Naive thymus-derived CD8-positive, alpha-beta T cell (primary cell): ENCODE measurements around the gene TMPRSS11E. TPM values are rescaled to one million over a fixed set of nuclear protein-coding genes. Genes with fewer than 3 reads are reported as not detected.
"Not testable (repeated sequence)": the region's sequence is repeated elsewhere in the genome, so short reads cannot be mapped to it uniquely, and the experiment has no call there.

Experiments used
- ATAC-seq, 2 donors: fragments of 150-1000 bp; cut with Tn5 transposase in 1 of 2; sonication (Bioruptor Pico), chemical (Tn5 transposase) in 1 of 2; 1 replicate in 1 of 2; 2 replicates in 1 of 2; pipeline ENCODE4 v1.10.0; 2021; ENCODE audit warnings: mild to moderate bottlenecking in 2 of 2, moderate library complexity in 2 of 2
- POLR2A ChIA-PET: fragments of 350-600 bp; sonication (Branson Sonifier 250); formaldehyde crosslinking; loops from one replicate; lab custom pipeline; 2021; ENCODE audit warnings: antibody characterized with exemption; lab: Charles Lee
- DNase-seq, 10 donors: peaks; one replicate each; pipeline versions ENCODE4 v3.0.0 to v3.0.0-alpha.2; 2020 to 2022
- H3K27ac Mint-ChIP-seq, 10 donors: one replicate each; pipeline ENCODE4 v1.8.0; 2020 to 2022; ENCODE audit warnings: mild to moderate bottlenecking in 10 of 10, mixed read lengths in 10 of 10, moderate library complexity in 4 of 10, inconsistent platforms in 1 of 10
- H3K27me3 Mint-ChIP-seq, 5 donors: one replicate each; pipeline ENCODE4 v1.8.0; 2021 to 2022; ENCODE audit warnings: mixed read lengths in 5 of 5
- H3K36me3 Mint-ChIP-seq, 3 donors: one replicate each; pipeline ENCODE4 v1.8.0; 2020 to 2022; ENCODE audit warnings: mixed read lengths in 3 of 3, mild to moderate bottlenecking in 2 of 3, inconsistent platforms in 1 of 3
- H3K4me1 Mint-ChIP-seq, 4 donors: one replicate each; pipeline ENCODE4 v1.8.0; 2021 to 2022; ENCODE audit warnings: mixed read lengths in 4 of 4
- H3K4me3 Mint-ChIP-seq, 10 donors: one replicate each; pipeline ENCODE4 v1.8.0; 2020 to 2022; ENCODE audit warnings: mild to moderate bottlenecking in 10 of 10, mixed read lengths in 10 of 10, moderate library complexity in 6 of 10, inconsistent platforms in 1 of 10
- H3K9me3 Mint-ChIP-seq, 9 donors: one replicate each; pipeline ENCODE4 v1.8.0; 2020 to 2022; ENCODE audit warnings: mixed read lengths in 9 of 9, mild to moderate bottlenecking in 3 of 9, inconsistent platforms in 1 of 9, moderate library complexity in 1 of 9
- polyA plus RNA-seq, 3 donors: library from polyadenylated mRNA; unstranded; fragments of 300-500 nt; fragmentation: Illumina TruSeq; gene quantifications; one replicate each; pipeline ENCODE4 v1.2.3, GENCODE V29; 2021
- total RNA-seq, 8 experiments: library from RNA in 2 of 8; stranded (reverse) in 2 of 8; gene quantifications; one replicate each; pipeline ENCODE4 v1.2.3 and lab custom pipeline; 2021 to 2026

TMPRSS11E gene
- total and polyA plus RNA-seq, 5 experiments from 2014 or later = 0.40 TPM; not detected in 4

DNA sequence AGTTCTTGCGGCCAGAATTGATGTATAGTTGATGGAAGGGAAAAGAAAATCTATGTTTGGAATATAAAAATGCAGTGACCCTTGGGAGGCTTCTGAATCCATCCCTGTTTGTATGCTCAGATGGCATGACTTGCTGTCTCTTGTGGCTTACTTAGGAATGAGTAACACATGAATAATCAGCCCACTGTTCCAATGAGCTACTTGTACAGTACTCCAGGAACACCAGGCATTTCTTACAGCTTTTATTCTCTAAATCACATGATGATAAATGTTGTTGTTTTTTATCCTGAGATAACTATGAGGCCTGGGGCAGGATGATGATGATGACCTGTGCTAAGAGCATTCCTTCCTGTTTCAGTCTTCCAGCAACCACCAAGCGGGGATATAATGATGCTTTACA, 18.9 kb downstream of the TMPRSS11E start:
- Mint-ChIP-seq H3K4me3 (no peak overlapping the region), H3K27me3 (no peaks in the 10 kb centered on the region), H3K36me3 (no peaks in the 10 kb centered on the region), H3K4me1 (peaks cover 3 to 23% (median 12%) of the 10 kb centered on the region in 4 donors), H3K27ac (no peak overlapping the region), H3K9me3 (peaks cover 0 to 1% (median 0%) of the 10 kb centered on the region in 9 donors)
- POLR2A ChIA-PET = no interaction called here
- no peak for DNase-seq
- ATAC-seq = no peak

DNA sequence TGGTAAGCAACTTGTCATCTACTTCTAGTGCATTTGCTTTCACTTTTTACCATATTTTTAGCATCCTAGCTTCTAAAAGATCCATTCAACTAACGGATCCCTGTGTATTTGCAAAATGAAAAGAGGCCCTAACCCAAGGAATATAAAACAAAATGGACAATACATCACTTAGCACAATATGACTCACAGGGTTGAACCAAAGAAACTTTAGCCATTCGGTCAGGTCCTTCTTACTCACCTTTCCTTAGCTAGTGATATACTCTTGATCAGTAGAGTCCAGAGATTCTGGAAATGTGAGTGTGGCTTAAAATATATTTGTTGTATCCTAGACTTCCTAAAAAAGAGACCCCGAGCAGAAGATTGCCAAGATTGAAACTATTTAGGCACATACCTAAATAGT, 19.5 kb downstream of the TMPRSS11E start:
- H3K4me3 Mint-ChIP-seq = no peak overlapping the region
- DNase-seq (no peak), ATAC-seq (no peak)
- no peak overlapping the region for H3K27ac Mint-ChIP-seq
- H3K9me3 Mint-ChIP-seq = peaks cover 0 to 1% (median 0%) of the 10 kb centered on the region in 9 donors
- no peaks in the 10 kb centered on the region for H3K36me3 Mint-ChIP-seq
- H3K4me1 Mint-ChIP-seq = peaks cover 3 to 27% (median 12%) of the 10 kb centered on the region in 4 donors
- POLR2A ChIA-PET = no interaction called here
- no peaks in the 10 kb centered on the region for H3K27me3 Mint-ChIP-seq

DNA sequence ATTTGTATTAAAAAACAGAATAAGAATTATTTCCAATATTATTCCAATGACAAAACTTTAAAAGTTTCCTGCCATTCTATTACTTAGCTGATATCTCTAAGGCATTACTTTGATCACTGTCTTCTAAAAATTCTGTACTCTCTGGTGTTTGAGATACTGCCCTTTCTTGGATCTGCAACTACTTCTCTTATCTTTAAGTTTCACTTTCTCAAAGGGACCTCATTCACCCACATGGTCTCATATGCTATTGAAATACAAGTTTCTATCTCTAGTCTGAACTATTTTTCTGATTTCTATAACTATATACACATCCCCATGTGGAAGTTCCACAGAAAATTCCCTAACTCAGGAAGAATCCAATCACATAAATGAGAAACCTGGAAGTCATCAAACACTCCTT, 22.2 kb downstream of the TMPRSS11E start:
- peak overlapping the region in 2 of 10 donors; percentile 4 to 19 for H3K4me3 Mint-ChIP-seq
- no peaks in the 10 kb centered on the region for H3K27me3 Mint-ChIP-seq
- ATAC-seq (no peak), DNase-seq (no peak)
- no peak overlapping the region for H3K27ac Mint-ChIP-seq
- peaks cover 3 to 27% (median 12%) of the 10 kb centered on the region in 4 donors for H3K4me1 Mint-ChIP-seq
- POLR2A ChIA-PET = no interaction called here
- H3K9me3 Mint-ChIP-seq = peaks cover 0 to 10% (median 1%) of the 10 kb centered on the region in 9 donors
- H3K36me3 Mint-ChIP-seq = peaks cover 0 to 5% (median 0%) of the 10 kb centered on the region in 3 donors

DNA sequence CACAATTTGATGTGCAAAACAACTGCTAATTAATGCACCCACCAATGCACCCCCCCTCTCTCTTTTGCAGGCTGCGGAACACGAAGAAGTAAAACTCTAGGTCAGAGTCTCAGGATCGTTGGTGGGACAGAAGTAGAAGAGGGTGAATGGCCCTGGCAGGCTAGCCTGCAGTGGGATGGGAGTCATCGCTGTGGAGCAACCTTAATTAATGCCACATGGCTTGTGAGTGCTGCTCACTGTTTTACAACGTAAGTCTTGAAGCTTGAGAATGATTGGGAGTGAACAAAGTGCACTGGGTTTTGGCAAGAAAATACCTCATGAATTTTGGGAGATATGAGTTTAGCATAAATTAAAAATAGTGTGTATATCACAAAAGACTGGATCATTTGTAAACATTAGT, 28.9 kb downstream of the TMPRSS11E start:
- Mint-ChIP-seq H3K27me3 (no peaks in the 10 kb centered on the region), H3K4me3 (no peak overlapping the region), H3K9me3 (peaks cover 0 to 10% (median 2%) of the 10 kb centered on the region in 9 donors), H3K4me1 (peaks cover 0 to 4% (median 0%) of the 10 kb centered on the region in 4 donors), H3K36me3 (peaks cover 0 to 8% (median 4%) of the 10 kb centered on the region in 3 donors), H3K27ac (no peak overlapping the region)
- POLR2A ChIA-PET = no interaction called here
- no peak for ATAC-seq
- no peak for DNase-seq

DNA sequence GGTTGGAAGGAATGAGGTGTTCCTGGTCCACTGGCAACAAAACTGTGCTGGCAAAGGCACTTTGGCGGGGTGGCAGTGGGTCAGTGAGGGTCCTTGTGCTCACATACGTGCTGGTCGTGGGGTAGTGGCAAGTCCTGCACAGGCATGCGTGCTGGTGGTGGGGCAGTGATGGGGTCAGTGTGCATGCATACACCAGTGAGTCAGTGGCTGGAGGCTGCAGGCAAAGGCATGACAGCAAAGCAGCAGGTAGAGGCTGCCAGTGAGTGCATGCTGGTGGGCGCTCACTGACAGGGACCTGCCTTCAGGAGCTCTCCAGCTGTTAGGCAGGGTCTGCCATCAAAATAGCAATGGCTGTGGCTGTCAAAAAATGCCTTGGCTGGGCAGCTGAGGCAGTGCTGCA, 42.1 kb downstream of the TMPRSS11E start:
- peak in 1 of 10 donors; percentile 61 for DNase-seq
- ATAC-seq = no peak
- H3K4me1 Mint-ChIP-seq = peaks cover 3 to 16% (median 6%) of the 10 kb centered on the region in 4 donors
- no peak overlapping the region for H3K4me3 Mint-ChIP-seq
- H3K36me3 Mint-ChIP-seq = peaks cover 0 to 4% (median 2%) of the 10 kb centered on the region in 3 donors
- H3K9me3 Mint-ChIP-seq = peaks cover 0 to 3% (median 0%) of the 10 kb centered on the region in 9 donors
- H3K27me3 Mint-ChIP-seq = peaks cover 0 to 3% (median 0%) of the 10 kb centered on the region in 5 donors
- POLR2A ChIA-PET = no interaction called here
- peak overlapping the region in 1 of 10 donors; percentile 6 for H3K27ac Mint-ChIP-seq

DNA sequence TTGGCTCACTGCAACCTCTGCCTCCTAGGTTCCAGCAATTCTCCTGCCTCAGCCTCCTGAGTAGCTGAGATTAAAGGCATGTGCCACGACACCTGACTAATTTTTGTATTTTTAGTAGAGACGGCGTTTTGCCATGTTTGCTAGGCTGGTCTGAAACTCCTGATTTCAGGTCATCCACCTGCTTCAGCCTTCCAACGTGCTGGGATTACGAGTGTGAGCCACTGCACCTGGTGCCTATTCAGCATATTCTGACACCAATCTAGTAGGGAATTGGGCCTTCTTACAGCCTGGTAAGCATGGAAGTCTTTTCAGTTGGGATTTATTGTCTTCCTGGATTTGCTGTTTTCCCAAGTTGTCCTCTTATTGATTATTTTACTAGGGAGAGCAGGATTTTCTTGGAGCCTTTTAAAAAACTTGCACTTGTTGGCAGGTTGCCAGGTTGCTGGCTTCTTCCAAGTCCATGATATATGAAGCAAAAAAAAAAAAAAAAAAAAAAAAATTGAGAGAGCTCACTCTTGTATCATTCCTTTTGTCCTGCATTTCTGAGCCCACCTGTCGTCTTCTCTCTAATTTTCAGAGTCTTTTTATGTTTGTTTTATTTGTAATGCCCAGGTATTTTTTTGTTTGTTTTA, 43.7 kb downstream of the TMPRSS11E start:
- Mint-ChIP-seq H3K9me3 (no peaks in the 10 kb centered on the region), H3K27ac (no peak overlapping the region), H3K36me3 (peaks cover 0 to 4% (median 2%) of the 10 kb centered on the region in 3 donors), H3K4me3 (no peak overlapping the region), H3K27me3 (peaks cover 0 to 3% (median 0%) of the 10 kb centered on the region in 5 donors), H3K4me1 (peaks cover 4 to 17% (median 9%) of the 10 kb centered on the region in 4 donors)
- ATAC-seq = no peak
- no peak for DNase-seq
- POLR2A ChIA-PET = no interaction called here

DNA sequence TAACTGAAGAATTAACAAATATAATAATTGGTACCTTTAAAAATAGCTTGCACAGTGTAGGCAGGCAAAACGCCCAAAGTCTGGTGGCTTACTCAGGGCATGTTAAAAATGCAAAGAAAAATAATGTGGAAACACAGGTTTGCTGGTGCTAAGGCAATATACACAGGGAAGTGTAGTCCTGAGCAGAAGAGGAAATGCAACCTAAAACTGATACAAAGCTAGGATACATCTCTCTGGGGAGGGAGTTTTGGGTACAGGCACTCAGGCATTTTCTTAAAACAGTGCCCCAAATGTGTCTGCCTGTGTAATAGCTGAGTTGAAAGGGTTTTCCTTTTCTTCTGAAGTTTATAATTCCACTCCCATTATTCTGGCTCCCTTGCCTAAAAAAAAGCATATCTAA, 47.4 kb downstream of the TMPRSS11E start:
- DNase-seq (no peak), ATAC-seq (no peak)
- Mint-ChIP-seq H3K9me3 (no peaks in the 10 kb centered on the region), H3K27ac (no peak overlapping the region), H3K36me3 (peaks cover 0 to 4% (median 2%) of the 10 kb centered on the region in 3 donors), H3K4me1 (peaks cover 2 to 9% (median 8%) of the 10 kb centered on the region in 4 donors), H3K27me3 (peaks cover 0 to 3% (median 0%) of the 10 kb centered on the region in 5 donors), H3K4me3 (no peak overlapping the region)
- POLR2A ChIA-PET = no interaction called here

DNA sequence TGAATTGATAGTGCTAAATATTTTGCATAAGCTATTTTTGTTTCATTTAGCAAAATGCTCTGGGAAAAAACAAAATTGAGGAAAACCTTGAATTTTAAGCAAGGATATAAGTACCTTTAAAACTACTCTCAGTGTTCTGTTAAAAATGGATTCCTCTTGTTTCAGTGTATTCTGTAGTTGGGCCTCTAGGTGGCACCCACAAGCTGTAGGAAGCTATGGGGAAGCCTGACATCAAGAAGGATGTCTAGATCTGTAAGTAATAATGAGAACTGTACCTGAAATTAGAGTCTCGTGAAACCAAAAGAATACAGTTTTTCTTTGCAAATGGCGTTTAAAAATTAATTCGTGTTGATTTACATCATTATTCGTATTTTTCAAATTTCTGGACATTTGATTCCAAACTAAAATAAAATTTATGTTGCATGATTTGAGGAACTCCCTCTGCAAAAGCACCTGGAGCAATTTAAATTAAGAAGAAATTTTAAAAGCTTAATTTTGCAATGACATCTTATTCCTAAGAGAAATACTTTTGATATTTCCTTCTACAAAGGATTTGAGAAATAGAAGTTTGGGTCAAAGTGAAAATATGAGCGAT, 51.2 kb downstream of the TMPRSS11E start:
- Mint-ChIP-seq H3K4me1 (peaks cover 2 to 9% (median 8%) of the 10 kb centered on the region in 4 donors), H3K27ac (no peak overlapping the region), H3K9me3 (peaks cover 0 to under 1% (median 0%) of the 10 kb centered on the region in 9 donors), H3K4me3 (no peak overlapping the region), H3K27me3 (peaks cover 0 to 3% (median 0%) of the 10 kb centered on the region in 5 donors), H3K36me3 (peaks cover 0 to 4% (median 0%) of the 10 kb centered on the region in 3 donors)
- POLR2A ChIA-PET = no interaction called here
- peak; percentile 89 to 90 for ATAC-seq
- DNase-seq = peak; percentile 13 to 78 (median 48)

DNA sequence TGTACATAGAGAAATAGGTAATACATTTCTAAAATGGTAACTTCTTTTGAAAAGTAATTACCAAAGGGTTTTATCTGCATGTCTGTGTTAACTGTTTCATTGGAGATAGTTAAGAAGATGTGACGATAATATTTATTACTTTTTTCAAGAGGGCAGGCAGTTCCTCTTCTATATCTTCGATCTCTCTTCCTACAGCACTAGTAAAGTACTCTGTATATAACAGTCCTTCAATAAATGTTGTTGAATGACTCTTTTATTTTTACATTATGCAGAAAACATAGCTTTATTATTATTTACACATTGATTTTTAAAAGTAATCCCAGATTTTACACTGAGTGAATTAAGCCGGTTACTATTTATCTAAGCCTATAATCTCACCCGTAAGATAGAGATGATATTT, 51.8 kb downstream of the TMPRSS11E start:
- POLR2A ChIA-PET = no interaction called here
- H3K36me3 Mint-ChIP-seq = peaks cover 0 to 3% (median 1%) of the 10 kb centered on the region in 3 donors
- no peak overlapping the region for H3K4me3 Mint-ChIP-seq
- peaks cover 2 to 9% (median 7%) of the 10 kb centered on the region in 4 donors for H3K4me1 Mint-ChIP-seq
- no peak for DNase-seq
- ATAC-seq = no peak
- no peak overlapping the region for H3K27ac Mint-ChIP-seq
- peaks cover 0 to under 1% (median 0%) of the 10 kb centered on the region in 5 donors for H3K27me3 Mint-ChIP-seq
- H3K9me3 Mint-ChIP-seq = peaks cover 0 to 5% (median under 1%) of the 10 kb centered on the region in 9 donors

DNA sequence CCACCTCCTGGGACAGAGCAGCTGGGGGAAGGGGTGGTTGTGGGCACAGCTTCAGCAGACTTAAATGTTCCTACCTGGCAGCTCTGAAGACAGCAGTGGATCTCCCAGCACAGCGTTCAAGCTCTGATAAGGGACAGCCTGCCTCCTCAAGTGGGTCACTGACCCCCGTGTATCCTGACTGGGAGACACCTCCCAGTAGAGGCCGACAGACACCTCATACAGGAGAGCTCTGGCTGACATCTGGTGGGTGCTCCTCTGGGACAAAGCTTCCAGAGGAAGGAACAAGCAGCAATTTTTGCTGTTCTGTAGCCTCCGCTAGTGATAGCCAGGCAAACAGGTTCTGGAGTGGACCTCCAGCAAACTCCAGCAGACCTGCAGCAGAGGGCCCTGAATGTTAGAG, 56.2 kb downstream of the TMPRSS11E start:
- ATAC-seq, H3K27me3 Mint-ChIP-seq, H3K4me3 Mint-ChIP-seq, H3K27ac Mint-ChIP-seq, DNase-seq, POLR2A ChIA-PET: not testable (repeated sequence)
- Mint-ChIP-seq H3K36me3 (peaks cover 0 to 13% (median 7%) of the 10 kb centered on the region in 3 donors), H3K4me1 (peaks cover 0 to 16% (median 2%) of the 10 kb centered on the region in 4 donors), H3K9me3 (peaks cover 0 to 22% (median 5%) of the 10 kb centered on the region in 9 donors)

DNA sequence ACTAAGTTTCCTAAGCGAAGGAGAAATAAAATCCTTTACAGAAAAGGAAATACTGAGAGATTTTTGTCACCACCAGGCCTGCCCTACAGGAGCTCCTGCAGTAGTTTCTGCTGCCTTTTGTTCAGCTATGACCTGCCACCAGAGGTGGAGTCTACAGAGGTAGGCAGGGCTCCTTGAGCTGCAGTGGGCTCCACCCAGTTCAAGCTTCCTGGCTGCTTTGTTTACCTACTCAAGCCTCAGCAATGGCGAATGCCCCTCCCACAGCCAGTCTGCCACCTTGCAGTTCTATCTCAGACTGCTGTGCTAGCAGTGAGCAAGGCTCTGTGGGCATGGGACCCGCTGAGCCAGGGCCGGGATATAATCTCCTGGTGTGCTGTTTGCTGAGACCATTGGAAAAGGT, 57.6 kb downstream of the TMPRSS11E start:
- H3K27me3 Mint-ChIP-seq, POLR2A ChIA-PET, H3K4me3 Mint-ChIP-seq, ATAC-seq, H3K27ac Mint-ChIP-seq, DNase-seq: not testable (repeated sequence)
- peaks cover 0 to 13% (median under 1%) of the 10 kb centered on the region in 4 donors for H3K4me1 Mint-ChIP-seq
- peaks cover 0 to 22% (median 5%) of the 10 kb centered on the region in 9 donors for H3K9me3 Mint-ChIP-seq
- H3K36me3 Mint-ChIP-seq = peaks cover 0 to 13% (median 7%) of the 10 kb centered on the region in 3 donors

DNA sequence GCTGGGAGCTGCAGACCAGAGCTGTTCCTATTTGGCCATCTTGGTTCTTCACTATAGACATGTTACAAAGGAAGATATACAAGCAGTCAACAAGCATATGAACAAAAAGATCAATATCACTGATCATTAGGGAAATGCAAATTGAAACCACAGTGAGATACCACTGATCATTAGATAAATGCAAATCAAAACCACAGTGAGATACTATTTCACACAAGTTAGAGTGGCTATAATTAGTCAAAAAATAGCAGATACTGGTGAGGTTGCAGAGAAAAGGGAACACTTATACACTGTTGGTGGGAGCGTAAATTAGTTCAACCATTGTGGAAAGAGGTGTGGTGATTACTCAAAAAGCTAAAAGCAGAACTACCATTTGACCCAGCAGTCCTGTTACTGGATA, 58.2 kb downstream of the TMPRSS11E start:
- POLR2A ChIA-PET, H3K27ac Mint-ChIP-seq, H3K4me3 Mint-ChIP-seq, DNase-seq, H3K27me3 Mint-ChIP-seq, ATAC-seq: not testable (repeated sequence)
- Mint-ChIP-seq H3K36me3 (peaks cover 0 to 13% (median 7%) of the 10 kb centered on the region in 3 donors), H3K4me1 (peaks cover 0 to 13% (median under 1%) of the 10 kb centered on the region in 4 donors), H3K9me3 (peaks cover 0 to 22% (median 5%) of the 10 kb centered on the region in 9 donors)

DNA sequence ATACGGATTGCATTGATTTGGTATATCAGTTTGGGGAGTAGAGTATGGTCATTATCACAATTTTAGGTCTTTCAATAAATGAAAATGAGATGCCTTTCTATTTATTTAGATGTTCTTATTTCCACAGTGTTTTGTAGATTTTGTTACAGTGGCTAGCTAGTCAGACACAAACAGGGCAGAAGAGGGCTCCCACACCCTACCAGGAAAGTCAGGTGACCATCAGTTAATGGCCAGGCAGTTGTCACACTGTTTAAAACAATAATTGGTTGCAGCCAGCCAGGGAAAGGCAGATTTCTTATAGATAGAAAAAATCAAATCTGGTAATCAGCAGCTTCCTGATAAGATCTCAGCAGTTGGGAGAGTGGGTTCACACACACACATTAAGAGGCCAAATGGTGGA, 71.6 kb downstream of the TMPRSS11E start:
- no peaks in the 10 kb centered on the region for H3K4me1 Mint-ChIP-seq
- POLR2A ChIA-PET = no interaction called here
- ATAC-seq (no peak), DNase-seq (no peak)
- peaks cover 0 to 3% (median 0%) of the 10 kb centered on the region in 5 donors for H3K27me3 Mint-ChIP-seq
- no peak overlapping the region for H3K27ac Mint-ChIP-seq
- H3K4me3 Mint-ChIP-seq = no peak overlapping the region
- no peaks in the 10 kb centered on the region for H3K36me3 Mint-ChIP-seq
- peaks cover 0 to 4% (median 0%) of the 10 kb centered on the region in 9 donors for H3K9me3 Mint-ChIP-seq
